Measurements from ENCODE around the gene PFDN1. TPM values are rescaled to one million over a fixed set of nuclear protein-coding genes. Genes with fewer than 3 reads are reported as not detected.

Gene PFDN1
- total RNA-seq, 2 experiments from 2014 or later, result 49.1 to 50.6 TPM

GRCh38 chr5:140342896-140343295 is 40.0 kb upstream of the PFDN1 start:
- Mint-ChIP-seq H3K36me3 (ENCODE audit: low read depth) (peaks cover 23% of the 10 kb centered on the region), H3K27ac (peak overlapping the region; percentile 95), H3K27me3 (peaks cover 5% of the 10 kb centered on the region), H3K9me3 (peaks cover 3% of the 10 kb centered on the region), H3K4me1 (ENCODE audit: low read depth) (peaks cover 43% of the 10 kb centered on the region), H3K4me3 (peak overlapping the region; percentile 74)
- CTCF ChIA-PET, result interaction anchor here (4.0 to 22.2 kb wide), 2 partner anchors 9 to 93 kb away, joined by 48 to 874 read pairs; no protein-coding TSS in a partner anchor
- ATAC-seq (no peak), DNase-seq (no peak)
- POLR2A ChIA-PET, result interaction anchor here (1.0 to 2.3 kb wide), 2 partner anchors 40 to 87 kb away, joined by 3 to 11 read pairs; partner anchors contain the start of gene PFDN1
- TF ChIP-seq CTCF (IDR thresholded peaks at IDR 0.05), result no peak
- intact Hi-C loops (cut with micrococcal nuclease), result no loop called here

GRCh38 chr5:140342287-140342686 is 39.4 kb upstream of the PFDN1 start:
- H3K9me3 Mint-ChIP-seq, result peaks cover 3% of the 10 kb centered on the region
- TF ChIP-seq CTCF (IDR thresholded peaks at IDR 0.05), result no peak
- intact Hi-C loops (cut with micrococcal nuclease), result no loop called here
- H3K4me1 Mint-ChIP-seq (ENCODE audit: low read depth), result peaks cover 43% of the 10 kb centered on the region
- H3K27ac Mint-ChIP-seq, result peak overlapping the region; percentile 95
- ATAC-seq (peak; percentile 31), DNase-seq (peak; percentile 68)
- peak overlapping the region; percentile 74 for H3K4me3 Mint-ChIP-seq
- peaks cover 5% of the 10 kb centered on the region for H3K27me3 Mint-ChIP-seq
- ChIA-PET POLR2A (interaction anchor here (1.2 to 2.3 kb wide), 2 partner anchors 9 to 39 kb away, joined by 3 to 11 read pairs; partner anchors contain the start of gene PFDN1), CTCF (interaction anchor here (4.0 to 22.2 kb wide), 2 partner anchors 10 to 92 kb away, joined by 48 to 874 read pairs; no protein-coding TSS in a partner anchor)
- H3K36me3 Mint-ChIP-seq (ENCODE audit: low read depth), result peaks cover 23% of the 10 kb centered on the region

GRCh38 chr5:140341591-140341990 is 38.7 kb upstream of the PFDN1 start:
- Mint-ChIP-seq H3K27me3 (peaks cover 2% of the 10 kb centered on the region), H3K4me1 (ENCODE audit: low read depth) (peaks cover 41% of the 10 kb centered on the region), H3K36me3 (ENCODE audit: low read depth) (peaks cover 23% of the 10 kb centered on the region), H3K27ac (peak overlapping the region; percentile 95), H3K9me3 (peaks cover 3% of the 10 kb centered on the region), H3K4me3 (peak overlapping the region; percentile 74)
- ChIA-PET CTCF (interaction anchor here (4.0 to 22.2 kb wide), 2 partner anchors 10 to 91 kb away, joined by 48 to 874 read pairs; no protein-coding TSS in a partner anchor), POLR2A (interaction anchor here (0.7 to 1.2 kb wide), 2 partner anchors 10 to 117 kb away, joined by 3 read pairs; no protein-coding TSS in a partner anchor)
- ATAC-seq (no peak), DNase-seq (peak; percentile 25)
- no peak for TF ChIP-seq CTCF (IDR thresholded peaks at IDR 0.05)
- intact Hi-C loops (cut with micrococcal nuclease), result no loop called here

GRCh38 chr5:140340605-140341121 is 37.8 kb upstream of the PFDN1 start:
- CTCF ChIA-PET, result interaction anchor here (4.0 to 22.2 kb wide), 2 partner anchors 11 to 90 kb away, joined by 48 to 874 read pairs; no protein-coding TSS in a partner anchor
- Mint-ChIP-seq H3K4me1 (ENCODE audit: low read depth) (peaks cover 41% of the 10 kb centered on the region), H3K27ac (no peak overlapping the region), H3K27me3 (peaks cover 2% of the 10 kb centered on the region), H3K4me3 (no peak overlapping the region), H3K9me3 (peaks cover 3% of the 10 kb centered on the region), H3K36me3 (ENCODE audit: low read depth) (peaks cover 23% of the 10 kb centered on the region)
- POLR2A ChIA-PET, result interaction anchor here (0.7 kb wide), 1 partner anchor 116 kb away, joined by 3 read pairs; no protein-coding TSS in a partner anchor
- TF ChIP-seq CTCF (IDR thresholded peaks at IDR 0.05), result no peak
- DNase-seq (no peak), ATAC-seq (no peak)
- intact Hi-C loops (cut with micrococcal nuclease), result no loop called here

GRCh38 chr5:140339636-140340035 is 36.7 kb upstream of the PFDN1 start:
- peaks cover 35% of the 10 kb centered on the region for H3K4me1 Mint-ChIP-seq (ENCODE audit: low read depth)

More at GRCh38 chr5:140339636-140340035, 36.7 kb upstream of the PFDN1 start:
- POLR2A ChIA-PET, result no interaction called here
- Mint-ChIP-seq H3K36me3 (ENCODE audit: low read depth) (peaks cover 23% of the 10 kb centered on the region), H3K27me3 (no peaks in the 10 kb centered on the region), H3K4me3 (no peak overlapping the region), H3K27ac (no peak overlapping the region), H3K9me3 (peaks cover 3% of the 10 kb centered on the region)
- DNase-seq (no peak), ATAC-seq (no peak)
- CTCF ChIA-PET, result interaction anchor here (1.0 to 22.2 kb wide), 2 partner anchors 12 to 89 kb away, joined by 5 to 874 read pairs; no protein-coding TSS in a partner anchor
- intact Hi-C loops (cut with micrococcal nuclease), result no loop called here
- TF ChIP-seq CTCF (IDR thresholded peaks at IDR 0.05), result no peak

Measured in activated CD8-positive, alpha-beta T cell treated with anti-CD3 and anti-CD28 coated beads for 36 hours (primary cell).